Osteoblast (primary cell): ENCODE results near the gene EIF2B2. TPM values are rescaled to one million over a fixed set of nuclear protein-coding genes. Genes with fewer than 3 reads are reported as not detected.

ENCODE experiments used
- DNase-seq: peaks from one replicate; pipeline ENCODE4 v3.0.0; 2011; ENCODE audit warnings: low spot score, mixed read lengths; ENCODE audit not compliant: insufficient read length; ENCODE audit errors: missing footprints
- H2AFZ ChIP-seq: 2 replicates; pipeline ENCODE4 v1.6.0; 2011; ENCODE audit warnings: mild to moderate bottlenecking, low read length
- H3K27ac ChIP-seq: 2 replicates; pipeline ENCODE4 v1.5.1; 2011; ENCODE audit warnings: mild to moderate bottlenecking, low read depth, low read length, moderate library complexity
- H3K27me3 ChIP-seq: 2 replicates; pipeline ENCODE4 v1.6.0; 2012; ENCODE audit warnings: mild to moderate bottlenecking, control low read depth, inconsistent platforms, low read length, moderate library complexity; ENCODE audit not compliant: insufficient read depth
- H3K36me3 ChIP-seq: 2 replicates; pipeline ENCODE4 v1.5.1; 2011; ENCODE audit warnings: mild to moderate bottlenecking, low read length, control low read depth, moderate library complexity; ENCODE audit not compliant: insufficient read depth
- H3K4me1 ChIP-seq: 2 replicates; pipeline ENCODE4 v1.5.1; 2011; ENCODE audit warnings: mild to moderate bottlenecking, low read length, control low read depth, moderate library complexity; ENCODE audit not compliant: insufficient read depth
- H3K4me2 ChIP-seq: 2 replicates; pipeline ENCODE4 v1.6.0; 2011; ENCODE audit warnings: mild to moderate bottlenecking, low read length; ENCODE audit not compliant: insufficient read depth
- H3K4me3 ChIP-seq: fragments of 200-600 bp; sonication (generic); 3 replicates; pipeline ENCODE4 v1.5.1; 2012; ENCODE audit warnings: mild to moderate bottlenecking, low read length, inconsistent platforms; ENCODE audit not compliant: insufficient read depth
- H3K79me2 ChIP-seq: 2 replicates; pipeline ENCODE4 v1.6.0; 2012; ENCODE audit warnings: mild to moderate bottlenecking, low read length, control low read depth, inconsistent platforms; ENCODE audit not compliant: insufficient read depth
- H3K9me3 ChIP-seq: 2 replicates; pipeline ENCODE4 v1.5.1; 2011; ENCODE audit warnings: low read depth, low read length, control low read depth
- H4K20me1 ChIP-seq: 2 replicates; pipeline ENCODE4 v1.6.0; 2012; ENCODE audit warnings: mild to moderate bottlenecking, low read length, control low read depth; ENCODE audit not compliant: insufficient read depth
- CTCF ChIP-seq: IDR thresholded peaks from 2 replicates; pipeline ENCODE4 v1.5.1; 2011; ENCODE audit warnings: mild to moderate bottlenecking, low read depth, low read length, moderate library complexity; ENCODE audit errors: extremely low read depth
- total RNA-seq: library from RNA; depleted of rRNA; stranded (reverse); fragments of >200 nt; gene quantifications from 2 replicates; pipeline ENCODE4 v1.2.3, GENCODE V29; 2012

EIF2B2 gene
- total RNA-seq, 1 donor = 39.4 TPM

DNA sequence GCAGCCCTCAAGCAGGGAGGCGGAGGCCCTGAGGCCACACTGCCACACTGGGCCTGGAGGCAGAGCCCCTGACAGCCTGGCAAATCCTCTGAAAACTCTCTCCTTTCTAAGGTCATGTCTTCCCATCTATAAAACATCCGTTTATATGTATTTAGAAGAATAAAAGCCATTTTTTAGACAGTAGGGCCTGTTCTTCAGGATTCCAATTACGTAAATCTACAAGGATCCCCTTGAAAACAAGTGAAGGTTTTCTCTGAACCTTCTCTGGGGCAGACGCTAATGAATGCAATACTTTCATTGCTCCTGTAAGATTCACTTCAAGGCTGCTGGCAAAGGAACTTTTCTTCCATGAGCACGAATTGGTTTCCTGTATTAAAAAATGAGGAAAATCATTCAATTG lies 12.8 kb downstream of the EIF2B2 start:
- Histone ChIP-seq H3K4me2 (no peak overlapping the region), H3K4me1 (peaks cover 22% of the 10 kb centered on the region), H3K79me2 (no peaks in the 10 kb centered on the region), H4K20me1 (no peaks in the 10 kb centered on the region), H3K36me3 (peaks cover 63% of the 10 kb centered on the region), H3K27ac (no peak overlapping the region), H3K4me3 (no peak overlapping the region), H3K27me3 (no peaks in the 10 kb centered on the region), H2AFZ (no peak overlapping the region), H3K9me3 (no peaks in the 10 kb centered on the region)
- TF ChIP-seq CTCF = no peak
- DNase-seq = no peak

DNA sequence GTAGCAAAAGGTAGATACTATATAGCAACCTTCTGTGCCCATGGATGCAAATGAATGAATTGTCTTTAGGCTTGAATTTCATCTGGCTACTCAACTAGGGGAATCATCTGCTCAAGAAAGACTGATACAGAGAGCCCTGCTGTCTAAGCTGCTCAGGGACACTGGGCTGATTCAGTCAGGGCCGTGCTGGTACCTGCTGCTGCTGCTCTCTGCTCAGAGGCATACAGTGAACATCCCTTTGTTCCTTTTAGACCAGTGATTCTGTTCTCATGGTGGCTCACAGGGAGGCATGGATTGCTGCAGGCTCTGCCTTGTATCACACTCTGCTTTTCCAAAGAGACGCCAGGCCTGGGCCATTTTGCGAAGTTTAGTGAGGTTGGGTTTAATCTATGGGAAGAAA lies 14.1 kb downstream of the EIF2B2 start:
- H2AFZ ChIP-seq = no peak overlapping the region
- peaks cover 8% of the 10 kb centered on the region for H3K4me1 ChIP-seq
- no peak overlapping the region for H3K27ac ChIP-seq
- H3K79me2 ChIP-seq = no peaks in the 10 kb centered on the region
- H3K4me3 ChIP-seq = no peak overlapping the region
- no peaks in the 10 kb centered on the region for H3K27me3 ChIP-seq
- no peak for DNase-seq
- TF ChIP-seq CTCF = no peak
- H4K20me1 ChIP-seq = no peaks in the 10 kb centered on the region
- H3K9me3 ChIP-seq = no peaks in the 10 kb centered on the region
- H3K4me2 ChIP-seq = no peak overlapping the region
- peaks cover 71% of the 10 kb centered on the region for H3K36me3 ChIP-seq

DNA sequence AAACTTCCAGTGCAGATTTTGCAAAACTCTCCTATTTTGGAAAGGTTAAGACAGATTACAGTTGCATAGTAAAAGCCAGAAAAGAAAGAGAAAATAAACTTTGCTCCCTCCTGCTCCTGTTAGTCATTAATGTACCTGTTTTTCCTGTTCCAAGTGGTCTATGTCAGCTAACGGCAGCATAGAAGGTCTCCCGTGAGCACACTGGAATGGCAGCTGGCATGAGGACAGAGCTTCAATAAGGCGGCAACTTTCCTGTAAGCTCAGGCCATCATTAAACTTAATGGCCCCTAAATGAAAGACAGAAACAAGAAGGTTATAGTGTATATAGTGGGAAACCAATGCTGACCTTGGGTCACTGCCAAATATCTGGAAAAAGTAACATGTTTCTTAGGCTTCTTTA lies 16.0 kb downstream of the EIF2B2 start:
- no peak for TF ChIP-seq CTCF
- DNase-seq = no peak
- H3K4me1 ChIP-seq = no peaks in the 10 kb centered on the region
- H4K20me1 ChIP-seq = peaks cover 4% of the 10 kb centered on the region
- no peak overlapping the region for H3K4me3 ChIP-seq
- H3K9me3 ChIP-seq = no peaks in the 10 kb centered on the region
- no peak overlapping the region for H3K27ac ChIP-seq
- H3K4me2 ChIP-seq = no peak overlapping the region
- no peaks in the 10 kb centered on the region for H3K79me2 ChIP-seq
- no peaks in the 10 kb centered on the region for H3K27me3 ChIP-seq
- H3K36me3 ChIP-seq = peaks cover 79% of the 10 kb centered on the region
- no peak overlapping the region for H2AFZ ChIP-seq

GRCh38 chr14:75022655-75023054 lies 19.9 kb downstream of the EIF2B2 start:
- peak; percentile 31 for TF ChIP-seq CTCF

More at GRCh38 chr14:75022655-75023054, 19.9 kb downstream of the EIF2B2 start:
- no peaks in the 10 kb centered on the region for H3K9me3 ChIP-seq
- no peak overlapping the region for H3K4me2 ChIP-seq
- no peaks in the 10 kb centered on the region for H3K27me3 ChIP-seq
- H3K79me2 ChIP-seq = no peaks in the 10 kb centered on the region
- H3K36me3 ChIP-seq = peaks cover 53% of the 10 kb centered on the region
- H3K27ac ChIP-seq = peak overlapping the region; percentile 2
- no peak overlapping the region for H2AFZ ChIP-seq
- DNase-seq = no peak
- H4K20me1 ChIP-seq = peaks cover 4% of the 10 kb centered on the region
- H3K4me1 ChIP-seq = peaks cover 10% of the 10 kb centered on the region
- no peak overlapping the region for H3K4me3 ChIP-seq
